ENCODE results near the gene WRNIP1.

Gene WRNIP1

GRCh38 chr6:2754911-2755310, 10.3 kb upstream of the WRNIP1 start:
- TF ChIP-seq TCF12 (IDR thresholded peaks at IDR 0.05; ENCODE audit: low read depth) (no peak), TEAD4 (IDR thresholded peaks at IDR 0.05) (no peak), ZBTB7A (IDR thresholded peaks at IDR 0.05; ENCODE audit: low read depth) (no peak), TAF1 (IDR thresholded peaks at IDR 0.05; ENCODE audit: low read depth) (no peak), REST (IDR thresholded peaks at IDR 0.05; ENCODE audit: low read depth) (no peak), YY1 (IDR thresholded peaks at IDR 0.05; ENCODE audit: low read depth) (no peak), EP300 (IDR thresholded peaks at IDR 0.05; ENCODE audit: borderline replicate concordance) (no peak), CEBPB (IDR thresholded peaks at IDR 0.05) (no peak), FOXM1 (IDR thresholded peaks at IDR 0.05; ENCODE audit: borderline replicate concordance, low read depth) (no peak), NFIC (IDR thresholded peaks at IDR 0.05) (no peak), RAD21 (IDR thresholded peaks at IDR 0.05; ENCODE audit: low read depth) (no peak), EGR1 (IDR thresholded peaks at IDR 0.05) (no peak)
- TF ChIP-seq, protein P1, sequence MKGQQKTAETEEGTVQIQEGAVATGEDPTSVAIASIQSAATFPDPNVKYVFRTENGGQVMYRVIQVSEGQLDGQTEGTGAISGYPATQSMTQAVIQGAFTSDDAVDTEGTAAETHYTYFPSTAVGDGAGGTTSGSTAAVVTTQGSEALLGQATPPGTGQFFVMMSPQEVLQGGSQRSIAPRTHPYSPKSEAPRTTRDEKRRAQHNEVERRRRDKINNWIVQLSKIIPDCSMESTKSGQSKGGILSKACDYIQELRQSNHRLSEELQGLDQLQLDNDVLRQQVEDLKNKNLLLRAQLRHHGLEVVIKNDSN (IDR thresholded peaks at IDR 0.05), result no peak
- TF ChIP-seq, protein P2, sequence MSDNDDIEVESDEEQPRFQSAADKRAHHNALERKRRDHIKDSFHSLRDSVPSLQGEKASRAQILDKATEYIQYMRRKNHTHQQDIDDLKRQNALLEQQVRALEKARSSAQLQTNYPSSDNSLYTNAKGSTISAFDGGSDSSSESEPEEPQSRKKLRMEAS (IDR thresholded peaks at IDR 0.05), result no peak

- no peak for TF ChIP-seq CREB1 (IDR thresholded peaks at IDR 0.05; ENCODE audit: low read depth)
- TF ChIP-seq, protein P2 (IDR thresholded peaks at IDR 0.05), result no peak
- no peak for TF ChIP-seq EP300 (IDR thresholded peaks at IDR 0.05; ENCODE audit: borderline replicate concordance)
- no peak for TF ChIP-seq TEAD4 (IDR thresholded peaks at IDR 0.05)
- TF ChIP-seq TAF1 (IDR thresholded peaks at IDR 0.05; ENCODE audit: low read depth), result no peak
- TF ChIP-seq, protein P1 (IDR thresholded peaks at IDR 0.05), result no peak
- TF ChIP-seq RAD21 (IDR thresholded peaks at IDR 0.05; ENCODE audit: low read depth), result no peak
- TF ChIP-seq FOXM1 (IDR thresholded peaks at IDR 0.05; ENCODE audit: borderline replicate concordance, low read depth), result no peak
- no peak for TF ChIP-seq CEBPB (IDR thresholded peaks at IDR 0.05)
- TF ChIP-seq NFIC (IDR thresholded peaks at IDR 0.05), result no peak
- TF ChIP-seq REST (IDR thresholded peaks at IDR 0.05; ENCODE audit: low read depth), result no peak
These were observed 9.7 kb upstream of the WRNIP1 start for GRCh38 chr6:2755456-2755855.

- TF ChIP-seq, protein P2 (IDR thresholded peaks at IDR 0.05), result no peak
- TF ChIP-seq FOXM1 (IDR thresholded peaks at IDR 0.05; ENCODE audit: borderline replicate concordance, low read depth), result no peak
These were observed 9.0 kb upstream of the WRNIP1 start for GRCh38 chr6:2756241-2756640.

DNA sequence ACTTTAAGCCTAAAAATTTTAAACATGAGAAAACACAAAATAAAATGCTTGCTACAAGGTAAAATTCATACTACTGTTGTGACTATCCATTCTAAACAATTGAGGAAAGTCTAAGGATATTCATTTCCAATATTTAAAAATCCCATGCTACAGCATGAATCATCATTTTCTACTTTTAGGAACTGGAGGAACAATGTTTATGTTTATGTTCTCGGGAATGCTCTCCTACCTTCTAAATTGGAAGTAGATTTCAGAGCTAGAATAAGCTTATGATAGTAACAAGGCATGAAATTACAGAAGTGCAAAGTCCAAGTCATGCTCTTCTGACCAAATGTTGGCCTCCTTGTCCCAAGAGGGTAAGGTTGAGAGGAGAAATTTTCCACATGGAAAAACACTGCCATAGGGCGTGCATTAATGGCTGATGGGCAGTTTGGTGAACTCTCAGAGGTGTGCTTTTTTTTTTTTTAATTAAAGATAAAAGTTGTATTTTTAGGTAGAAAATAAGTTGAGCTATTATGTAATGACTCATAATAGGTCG, 8.4 kb upstream of the WRNIP1 start:
- TF ChIP-seq ZBTB7A (IDR thresholded peaks at IDR 0.05; ENCODE audit: low read depth), result no peak
- no peak for TF ChIP-seq RAD21 (IDR thresholded peaks at IDR 0.05; ENCODE audit: low read depth)
- TF ChIP-seq TEAD4 (IDR thresholded peaks at IDR 0.05), result no peak
- no peak for TF ChIP-seq REST (IDR thresholded peaks at IDR 0.05; ENCODE audit: low read depth)
- no peak for TF ChIP-seq CREB1 (IDR thresholded peaks at IDR 0.05; ENCODE audit: low read depth)

DNA sequence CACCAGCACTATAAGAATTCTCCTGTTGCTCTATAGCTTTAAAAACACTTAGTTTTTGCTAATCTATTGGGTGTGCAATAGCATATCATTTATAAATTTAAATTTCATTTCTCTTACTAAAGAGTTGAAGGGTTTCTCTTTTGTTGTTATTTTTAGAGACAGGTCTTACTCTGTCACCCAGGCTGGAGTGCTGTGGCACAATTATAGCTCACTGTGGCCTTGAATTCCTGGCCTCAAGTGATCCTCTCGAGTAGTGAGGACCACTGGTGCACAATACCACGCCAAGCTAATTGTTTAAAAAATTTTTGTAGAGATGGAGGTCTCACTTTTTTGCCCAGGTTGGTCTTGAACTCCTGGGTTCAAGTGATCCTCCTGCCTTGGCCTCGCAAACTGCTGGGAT, 6.2 kb upstream of the WRNIP1 start:
- TF ChIP-seq TCF12 (IDR thresholded peaks at IDR 0.05; ENCODE audit: low read depth) (no peak), RAD21 (IDR thresholded peaks at IDR 0.05; ENCODE audit: low read depth) (no peak), CEBPB (IDR thresholded peaks at IDR 0.05) (no peak), CREB1 (IDR thresholded peaks at IDR 0.05; ENCODE audit: low read depth) (no peak), NFIC (IDR thresholded peaks at IDR 0.05) (no peak), EP300 (IDR thresholded peaks at IDR 0.05; ENCODE audit: borderline replicate concordance) (no peak), YY1 (IDR thresholded peaks at IDR 0.05; ENCODE audit: low read depth) (no peak), TAF1 (IDR thresholded peaks at IDR 0.05; ENCODE audit: low read depth) (no peak), EGR1 (IDR thresholded peaks at IDR 0.05) (no peak), REST (IDR thresholded peaks at IDR 0.05; ENCODE audit: low read depth) (no peak), FOXM1 (IDR thresholded peaks at IDR 0.05; ENCODE audit: borderline replicate concordance, low read depth) (no peak), ZBTB7A (IDR thresholded peaks at IDR 0.05; ENCODE audit: low read depth) (no peak), TEAD4 (IDR thresholded peaks at IDR 0.05) (no peak)
- TF ChIP-seq, protein P1 (IDR thresholded peaks at IDR 0.05), result no peak
- TF ChIP-seq, protein P2 (IDR thresholded peaks at IDR 0.05), result no peak

Measured in Ishikawa (cell line).